Endothelial cell of umbilical vein (primary cell): ENCODE data around the gene ZBTB43. TPM values are rescaled to one million over a fixed set of nuclear protein-coding genes. Genes with fewer than 3 reads are reported as not detected.

Experiments
- BruUV-seq: library from RNA; stranded (reverse); fragments of 400-500 nt; replicated peaks from 2 replicates; lab custom pipeline; 2021; lab: Mats Ljungman, UMichigan
- CTCF ChIA-PET: fragments of 300-600, 350-600 bp; sonication (Branson Sonifier 250); formaldehyde crosslinking; loops from one replicate; lab custom pipeline; 2021; ENCODE audit warnings: antibody characterized with exemption, inconsistent platforms; lab: Charles Lee
- POLR2A ChIA-PET: fragments of 300-600, 350-600 bp; sonication (Branson Sonifier 250); formaldehyde crosslinking; loops from one replicate; lab custom pipeline; 2021; ENCODE audit warnings: antibody characterized with exemption, inconsistent platforms; lab: Charles Lee
- DNase-seq: peaks from one replicate; pipeline ENCODE4 v3.0.0-alpha.2; 2011; ENCODE audit warnings: low read depth, low spot score
- FAIRE-seq: peaks from 2 replicates; lab custom pipeline; 2011; peaks lifted over from hg19 to GRCh38; lab: Jason Lieb, UNC
- H2AFZ ChIP-seq: 2 replicates; pipeline ENCODE4 v1.6.0; 2012; ENCODE audit warnings: low read depth, low read length, control low read depth, inconsistent platforms
- H3K27ac ChIP-seq: 2 replicates; pipeline ENCODE4 v1.5.1; 2011; ENCODE audit warnings: low read depth, mild to moderate bottlenecking, control low read depth, low read length, moderate library complexity; ENCODE audit not compliant: insufficient read depth
- H3K27me3 ChIP-seq, 2 experiments: 2 replicates each; pipeline versions ENCODE4 v1.6.0 to v1.6.1; 2011; ENCODE audit warnings: low read length in 2 of 2, mixed read lengths in 1 of 2; ENCODE audit not compliant: control insufficient read depth in 2 of 2, insufficient read depth in 2 of 2
- H3K36me3 ChIP-seq, 2 experiments: 2 replicates in 1 of 2; 3 replicates in 1 of 2; pipeline ENCODE4 v1.5.1; 2011; ENCODE audit warnings: low read length in 2 of 2, mild to moderate bottlenecking in 1 of 2, moderate library complexity in 1 of 2; ENCODE audit not compliant: control insufficient read depth in 2 of 2, insufficient read depth in 2 of 2; ENCODE audit errors: extremely low read depth in 1 of 2
- H3K4me1 ChIP-seq: 3 replicates; pipeline ENCODE4 v1.5.1; 2011; ENCODE audit warnings: mild to moderate bottlenecking, low read length; ENCODE audit not compliant: control insufficient read depth, insufficient read depth; ENCODE audit errors: extremely low read depth
- H3K4me2 ChIP-seq: 2 replicates; pipeline ENCODE4 v1.6.1; 2011; ENCODE audit warnings: low read length, control low read depth, mixed read lengths; ENCODE audit not compliant: insufficient read depth
- H3K4me3 ChIP-seq, 3 experiments: fragments of 200-600 bp in 1 of 3; sonication (generic), shearing (Covaris generic) in 1 of 3; replicated peaks in 1 of 3; 2 replicates each; pipeline ENCODE4 v1.5.1; 2011 to 2016; ENCODE audit warnings: control low read depth in 3 of 3, low read length in 3 of 3, mild to moderate bottlenecking in 2 of 3, inconsistent platforms in 1 of 3, low read depth in 1 of 3, moderate library complexity in 1 of 3; ENCODE audit not compliant: insufficient read depth in 1 of 3
- H3K79me2 ChIP-seq: 2 replicates; pipeline ENCODE4 v1.6.0; 2012; ENCODE audit warnings: low read length, inconsistent platforms; ENCODE audit not compliant: control insufficient read depth, insufficient read depth
- H3K9ac ChIP-seq: replicated peaks from 2 replicates; pipeline ENCODE3; 2011; ENCODE audit warnings: low read length, control low read depth; ENCODE audit not compliant: insufficient read depth; ENCODE audit errors: extremely low read depth
- H3K9me1 ChIP-seq: replicated peaks from 3 replicates; pipeline ENCODE4 v1.6.0; 2011; ENCODE audit warnings: mild to moderate bottlenecking, low read length; ENCODE audit not compliant: control insufficient read depth, insufficient read depth; ENCODE audit errors: extremely low read depth
- H3K9me3 ChIP-seq: replicated peaks from 2 replicates; pipeline ENCODE4 v1.5.1; 2012; ENCODE audit warnings: low read length, inconsistent platforms; ENCODE audit not compliant: control insufficient read depth, insufficient read depth
- H4K20me1 ChIP-seq: replicated peaks from 2 replicates; pipeline ENCODE3; 2011; ENCODE audit warnings: mild to moderate bottlenecking, low read length; ENCODE audit not compliant: control insufficient read depth, insufficient read depth; ENCODE audit errors: extremely low read depth
- CTCF ChIP-seq, 2 donors: IDR thresholded peaks; 1 replicate in 1 of 2; 2 replicates in 1 of 2; pipeline ENCODE4 v1.5.1; 2011; ENCODE audit warnings: low read length in 2 of 2, mild to moderate bottlenecking in 2 of 2, moderate library complexity in 2 of 2, control low read depth in 1 of 2, inconsistent platforms in 1 of 2, low read depth in 1 of 2; ENCODE audit not compliant: insufficient read depth in 1 of 2; ENCODE audit errors: extremely low read depth in 1 of 2
- EZH2 ChIP-seq: IDR thresholded peaks from 2 replicates; pipeline ENCODE4 v1.6.1; 2012; ENCODE audit warnings: borderline replicate concordance, low read depth, mild to moderate bottlenecking, moderate library complexity, low read length, inconsistent platforms; ENCODE audit not compliant: severe bottlenecking
- FOS ChIP-seq: IDR thresholded peaks from 2 replicates; pipeline ENCODE4 v1.6.1; 2011; ENCODE audit warnings: mild to moderate bottlenecking, low read length, moderate library complexity, borderline replicate concordance; ENCODE audit not compliant: insufficient read depth
- GATA2 ChIP-seq: IDR thresholded peaks from 2 replicates; pipeline ENCODE4 v1.7.0; 2011; ENCODE audit warnings: low read depth, mild to moderate bottlenecking, moderate library complexity, mixed read lengths, low read length; ENCODE audit not compliant: insufficient read length, insufficient read depth
- JUN ChIP-seq: IDR thresholded peaks from 2 replicates; pipeline ENCODE4 v1.6.1; 2011; ENCODE audit warnings: borderline replicate concordance, low read depth; ENCODE audit not compliant: insufficient read length, insufficient read depth
- MAX ChIP-seq: IDR thresholded peaks from 2 replicates; pipeline ENCODE4 v1.6.1; 2011; ENCODE audit not compliant: insufficient read depth, insufficient read length
- MYC ChIP-seq: IDR thresholded peaks from one replicate; pipeline ENCODE4 v1.6.1; 2011; ENCODE audit warnings: mild to moderate bottlenecking, low read depth, low read length
- POLR2A ChIP-seq: IDR thresholded peaks from 2 replicates; pipeline ENCODE4 v1.6.1; 2012; ENCODE audit warnings: low read depth, mild to moderate bottlenecking, control low read depth, low read length
- POLR2AphosphoS5 ChIP-seq: IDR thresholded peaks from 2 replicates; pipeline ENCODE4 v1.6.1; 2012; ENCODE audit warnings: low read depth, mild to moderate bottlenecking, control low read depth, low read length, moderate library complexity; ENCODE audit not compliant: insufficient read depth
- dilution Hi-C: fragments of 300-500 bp; cut with MboI; formaldehyde crosslinking; loops from one replicate; pipeline ENCODE4 v1.15.0; 2019; ENCODE audit warnings: low sequenced_read_pairs; ENCODE audit not compliant: extremely low pct_ligation_motif_present
- intact Hi-C: fragments of 100-400 bp; cut with micrococcal nuclease; formaldehyde crosslinking; loops from one replicate; pipeline ENCODE4 v1.10.0; 2022
- polyA plus RNA-seq, 4 experiments: library from polyadenylated mRNA; depleted of rRNA in 3 of 4; stranded (reverse) in 3 of 4; unstranded in 1 of 4; fragments of >200 nt; gene quantifications; 2 replicates each; pipeline versions ENCODE4 v1.2.1 to v1.2.3, GENCODE V29; 2011 to 2012; ENCODE audit warnings: missing spikeins in 1 of 4
- total RNA-seq: library from RNA; stranded (reverse); gene quantifications from 2 replicates; pipeline ENCODE4 v1.2.3, GENCODE V29; 2021

The ZBTB43 gene
- total and polyA plus RNA-seq, 2 donors (not counting 3 experiments of a cell fraction or from before 2014, with no cell fraction given): 3.2 to 9.0 TPM

GRCh38 chr9:126851286-126851880 lies 46.5 kb downstream of the ZBTB43 start:
- no peak overlapping the region for H2AFZ ChIP-seq
- intact Hi-C loops (no loop called here), dilution Hi-C loops (no loop called here)
- no peaks in the 10 kb centered on the region for H3K4me1 ChIP-seq
- no peaks in the 10 kb centered on the region for H3K36me3 ChIP-seq
- H3K27me3 ChIP-seq: peaks cover 32% of the 10 kb centered on the region in 2 experiments
- H3K9me1 ChIP-seq: no peaks in the 10 kb centered on the region
- TF ChIP-seq MAX: no peak
- no peak for TF ChIP-seq POLR2A
- TF ChIP-seq CTCF (IDR thresholded peaks at IDR 0.05; ENCODE audit: extremely low read depth in 1 of 2, insufficient read depth in 1 of 2, low read depth in 1 of 2, low read length in 2 of 2): no peak
- TF ChIP-seq POLR2AphosphoS5: no peak
- TF ChIP-seq FOS: no peak
- no peak for TF ChIP-seq EZH2
- no peak for TF ChIP-seq JUN
- TF ChIP-seq GATA2: no peak
- no peak for TF ChIP-seq MYC
- H3K9ac ChIP-seq: no peak overlapping the region
- DNase-seq (no peak), FAIRE-seq (no peak)
- no peaks in the 10 kb centered on the region for H3K79me2 ChIP-seq
- H3K9me3 ChIP-seq: no peaks in the 10 kb centered on the region
- no peak overlapping the region for H3K4me3 ChIP-seq
- no peak overlapping the region for H3K27ac ChIP-seq
- POLR2A ChIA-PET: no interaction called here
- no peak overlapping the region for H3K4me2 ChIP-seq
- no peaks in the 10 kb centered on the region for H4K20me1 ChIP-seq
- CTCF ChIA-PET: interaction anchor here (1.2 kb wide), 1 partner anchor 8 kb away, joined by 3 read pairs; no protein-coding TSS in a partner anchor
- no TSS peak for BruUV-seq
